ENCODE results near the gene HOXC6. TPM values are rescaled to one million over a fixed set of nuclear protein-coding genes. Genes with fewer than 3 reads are reported as not detected.

HOXC6 gene
- total RNA-seq, 1 experiment from 2014 or later, result 10.2 TPM

DNA sequence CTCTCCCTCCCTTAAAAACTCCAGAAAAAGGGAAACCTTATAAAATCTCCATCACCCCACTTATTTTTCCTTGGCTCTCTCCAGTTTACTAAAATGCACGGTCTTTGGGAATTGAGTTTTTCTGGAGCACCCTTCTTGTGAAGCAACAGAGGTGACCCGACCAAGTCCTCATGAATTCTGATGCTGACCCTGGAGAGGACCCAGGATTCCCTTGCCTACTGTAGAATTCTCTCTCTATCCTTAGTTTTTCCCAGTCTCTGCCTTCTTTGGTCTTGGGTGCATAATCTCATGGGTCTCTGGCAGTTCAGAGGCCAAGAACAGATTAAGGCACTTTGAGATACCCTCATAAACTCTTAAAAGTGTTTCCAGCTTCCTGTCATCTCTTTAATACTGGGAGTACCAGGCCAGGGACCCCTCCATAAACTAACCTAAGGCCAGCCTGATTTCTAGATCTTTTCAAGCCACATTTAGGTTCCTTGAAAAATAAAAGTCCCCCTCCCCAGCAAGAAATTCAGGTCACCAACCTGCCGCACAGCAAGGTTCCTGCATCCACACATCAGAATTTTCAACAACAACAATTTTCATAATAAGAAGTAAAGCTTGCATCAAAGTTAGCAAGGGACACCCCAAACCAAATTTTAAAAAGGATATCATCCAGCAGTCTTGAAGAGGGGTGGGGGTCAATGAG, 20.3 kb downstream of the HOXC6 start:
- H3K36me3 Mint-ChIP-seq (ENCODE audit: insufficient read depth, unreplicated experiment), result no peaks in the 10 kb centered on the region
- POLR2A ChIA-PET, result no interaction called here
- H3K36me3 ChIP-seq (ENCODE audit: control insufficient read depth, insufficient read depth, low read length), result no peaks in the 10 kb centered on the region
- no TSS peak for BruUV-seq (replicated peaks)
- TF ChIP-seq, protein P1, sequence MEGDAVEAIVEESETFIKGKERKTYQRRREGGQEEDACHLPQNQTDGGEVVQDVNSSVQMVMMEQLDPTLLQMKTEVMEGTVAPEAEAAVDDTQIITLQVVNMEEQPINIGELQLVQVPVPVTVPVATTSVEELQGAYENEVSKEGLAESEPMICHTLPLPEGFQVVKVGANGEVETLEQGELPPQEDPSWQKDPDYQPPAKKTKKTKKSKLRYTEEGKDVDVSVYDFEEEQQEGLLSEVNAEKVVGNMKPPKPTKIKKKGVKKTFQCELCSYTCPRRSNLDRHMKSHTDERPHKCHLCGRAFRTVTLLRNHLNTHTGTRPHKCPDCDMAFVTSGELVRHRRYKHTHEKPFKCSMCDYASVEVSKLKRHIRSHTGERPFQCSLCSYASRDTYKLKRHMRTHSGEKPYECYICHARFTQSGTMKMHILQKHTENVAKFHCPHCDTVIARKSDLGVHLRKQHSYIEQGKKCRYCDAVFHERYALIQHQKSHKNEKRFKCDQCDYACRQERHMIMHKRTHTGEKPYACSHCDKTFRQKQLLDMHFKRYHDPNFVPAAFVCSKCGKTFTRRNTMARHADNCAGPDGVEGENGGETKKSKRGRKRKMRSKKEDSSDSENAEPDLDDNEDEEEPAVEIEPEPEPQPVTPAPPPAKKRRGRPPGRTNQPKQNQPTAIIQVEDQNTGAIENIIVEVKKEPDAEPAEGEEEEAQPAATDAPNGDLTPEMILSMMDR (IDR thresholded peaks at IDR 0.05; ENCODE audit: insufficient read depth in 1 of 2, low read depth in 1 of 2, low read length in 1 of 2, severe bottlenecking in 1 of 2, unreplicated experiment in 1 of 2), result no peak
- H3K4me3 Mint-ChIP-seq (ENCODE audit: unreplicated experiment), result no peak overlapping the region
- no peaks in the 10 kb centered on the region for H3K9me3 ChIP-seq
- H3K27me3 ChIP-seq (replicated peaks; ENCODE audit: control insufficient read depth, insufficient read depth, low read length), result no peaks in the 10 kb centered on the region
- CTCF ChIA-PET, result no interaction called here
- H3K4me1 Mint-ChIP-seq (ENCODE audit: low read depth, unreplicated experiment), result peaks cover 26% of the 10 kb centered on the region
- intact Hi-C loops (cut with micrococcal nuclease; ENCODE audit: unreplicated experiment), result no loop called here
- no peak overlapping the region for H3K27ac Mint-ChIP-seq (ENCODE audit: unreplicated experiment)
- H3K9me3 Mint-ChIP-seq (ENCODE audit: unreplicated experiment), result no peaks in the 10 kb centered on the region
- DNase-seq, result no peak
- no peaks in the 10 kb centered on the region; the same call in none of the 2 replicates for H3K4me1 ChIP-seq
- no peak overlapping the region for H3K4me3 ChIP-seq (ENCODE audit: low read depth, low read length)
- H3K27me3 Mint-ChIP-seq (ENCODE audit: insufficient read depth, unreplicated experiment), result no peaks in the 10 kb centered on the region

DNA sequence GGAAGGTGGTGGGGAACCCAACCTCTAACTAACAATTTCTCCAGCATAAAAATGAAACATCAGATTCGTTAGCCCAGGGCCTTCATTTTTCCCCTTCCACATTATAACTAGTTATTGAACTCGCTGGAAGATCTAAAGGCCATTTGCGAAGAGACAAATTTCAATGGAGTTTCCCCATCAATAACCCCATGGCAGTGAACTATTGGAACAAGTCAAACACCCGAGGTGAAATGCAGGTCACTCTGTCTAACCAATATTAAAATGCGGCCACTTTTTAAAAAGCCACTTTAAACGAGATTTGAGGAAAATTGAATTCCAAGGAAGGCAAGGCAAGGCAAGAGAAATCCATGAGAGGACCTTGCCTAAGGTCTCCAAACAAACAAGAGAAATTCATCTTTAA, 20.9 kb downstream of the HOXC6 start:
- H3K36me3 ChIP-seq (ENCODE audit: control insufficient read depth, insufficient read depth, low read length), result no peaks in the 10 kb centered on the region
- no peak overlapping the region for H3K4me3 ChIP-seq (ENCODE audit: low read depth, low read length)
- H3K27me3 Mint-ChIP-seq (ENCODE audit: insufficient read depth, unreplicated experiment), result no peaks in the 10 kb centered on the region
- intact Hi-C loops (cut with micrococcal nuclease; ENCODE audit: unreplicated experiment), result no loop called here
- no peaks in the 10 kb centered on the region; the same call in 1 of the 2 replicates for H3K4me1 ChIP-seq
- no peaks in the 10 kb centered on the region for H3K36me3 Mint-ChIP-seq (ENCODE audit: insufficient read depth, unreplicated experiment)
- no peak for DNase-seq
- H3K4me3 Mint-ChIP-seq (ENCODE audit: unreplicated experiment), result no peak overlapping the region
- H3K4me1 Mint-ChIP-seq (ENCODE audit: low read depth, unreplicated experiment), result peaks cover 20% of the 10 kb centered on the region
- ChIA-PET CTCF (no interaction called here), POLR2A (no interaction called here)
- no peak overlapping the region for H3K27ac Mint-ChIP-seq (ENCODE audit: unreplicated experiment)
- H3K9me3 ChIP-seq, result no peaks in the 10 kb centered on the region
- TF ChIP-seq, protein P1 (IDR thresholded peaks at IDR 0.05; ENCODE audit: insufficient read depth in 1 of 2, low read depth in 1 of 2, low read length in 1 of 2, severe bottlenecking in 1 of 2, unreplicated experiment in 1 of 2), result no peak
- no TSS peak for BruUV-seq (replicated peaks)
- H3K27me3 ChIP-seq (replicated peaks; ENCODE audit: control insufficient read depth, insufficient read depth, low read length), result no peaks in the 10 kb centered on the region
- H3K9me3 Mint-ChIP-seq (ENCODE audit: unreplicated experiment), result no peaks in the 10 kb centered on the region

DNA sequence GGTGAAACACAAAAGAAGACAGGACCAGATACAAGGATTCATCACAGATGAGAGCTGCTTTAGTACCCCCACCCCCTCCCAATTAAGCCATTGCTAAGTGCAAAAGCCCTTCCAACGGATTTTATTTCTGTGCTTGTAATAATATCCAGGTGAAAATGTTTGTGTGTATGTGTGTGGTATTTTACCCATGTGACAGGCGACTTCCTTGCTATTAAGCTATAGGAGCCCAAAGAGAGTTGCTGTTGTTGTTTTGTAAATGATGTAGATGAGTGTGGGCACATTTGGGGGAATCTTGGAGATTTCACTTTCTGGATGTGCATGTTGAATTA, 22.2 kb downstream of the HOXC6 start:
- no peak for DNase-seq
- Mint-ChIP-seq H3K36me3 (ENCODE audit: insufficient read depth, unreplicated experiment) (no peaks in the 10 kb centered on the region), H3K4me3 (ENCODE audit: unreplicated experiment) (no peak overlapping the region), H3K27me3 (ENCODE audit: insufficient read depth, unreplicated experiment) (no peaks in the 10 kb centered on the region), H3K4me1 (ENCODE audit: low read depth, unreplicated experiment) (peaks cover 9% of the 10 kb centered on the region), H3K9me3 (ENCODE audit: unreplicated experiment) (no peaks in the 10 kb centered on the region), H3K27ac (ENCODE audit: unreplicated experiment) (no peak overlapping the region)
- H3K9me3 ChIP-seq, result no peaks in the 10 kb centered on the region
- H3K27me3 ChIP-seq (replicated peaks; ENCODE audit: control insufficient read depth, insufficient read depth, low read length), result no peaks in the 10 kb centered on the region
- no peaks in the 10 kb centered on the region for H3K36me3 ChIP-seq (ENCODE audit: control insufficient read depth, insufficient read depth, low read length)
- BruUV-seq (replicated peaks), result no TSS peak
- TF ChIP-seq, protein P1 (IDR thresholded peaks at IDR 0.05; ENCODE audit: insufficient read depth in 1 of 2, low read depth in 1 of 2, low read length in 1 of 2, severe bottlenecking in 1 of 2, unreplicated experiment in 1 of 2), result no peak
- intact Hi-C loops (cut with micrococcal nuclease; ENCODE audit: unreplicated experiment), result no loop called here
- H3K4me3 ChIP-seq (ENCODE audit: low read depth, low read length), result no peak overlapping the region
- ChIA-PET POLR2A (no interaction called here), CTCF (interaction anchor here (1.0 kb wide), 1 partner anchor 85 kb away, joined by 3 read pairs; no protein-coding TSS in a partner anchor)
- peaks cover under 1% of the 10 kb centered on the region; the same call in 1 of the 2 replicates for H3K4me1 ChIP-seq
